HG03175 (cell line): ENCODE results near the gene MRPL17.
"Not testable (repeated sequence)": the region's sequence is repeated elsewhere in the genome, so short reads cannot be mapped to it uniquely, and the experiment has no call there.

ENCODE experiments used
- ATAC-seq: cut with Tn5 transposase; IDR thresholded peaks from one replicate; pipeline ENCODE4 v1.9.1; 2021; ENCODE audit warnings: mild to moderate bottlenecking, moderate library complexity; ENCODE audit not compliant: unreplicated experiment

Gene MRPL17

GRCh38 chr11:6684068-6684467 lies 928 bp upstream of the MRPL17 start:
- ATAC-seq: not testable (repeated sequence)

- ATAC-seq: peak; percentile 3
These were observed 577 bp downstream of the MRPL17 start for GRCh38 chr11:6682591-6682935.

DNA sequence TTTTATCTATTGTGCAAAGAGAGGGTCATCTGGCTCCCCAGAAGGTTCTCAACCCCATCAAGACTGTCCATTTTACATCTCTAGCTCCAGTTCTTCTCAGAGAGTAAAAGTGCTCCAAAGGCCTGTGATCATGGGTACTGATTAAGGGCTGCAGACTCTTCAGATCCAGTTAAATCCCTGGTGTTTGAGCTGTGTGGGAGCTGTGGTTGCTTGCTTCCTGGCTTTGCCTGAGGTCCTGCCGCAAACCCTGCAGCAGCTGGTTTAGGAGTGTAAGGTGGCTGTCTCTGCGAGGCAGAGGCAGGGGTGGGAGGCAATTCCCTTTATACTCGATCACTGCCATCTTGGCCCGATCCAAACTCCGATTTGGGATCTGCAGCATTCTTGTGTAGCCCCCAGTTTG lies 1.2 kb downstream of the MRPL17 start:
- ATAC-seq: no peak

DNA sequence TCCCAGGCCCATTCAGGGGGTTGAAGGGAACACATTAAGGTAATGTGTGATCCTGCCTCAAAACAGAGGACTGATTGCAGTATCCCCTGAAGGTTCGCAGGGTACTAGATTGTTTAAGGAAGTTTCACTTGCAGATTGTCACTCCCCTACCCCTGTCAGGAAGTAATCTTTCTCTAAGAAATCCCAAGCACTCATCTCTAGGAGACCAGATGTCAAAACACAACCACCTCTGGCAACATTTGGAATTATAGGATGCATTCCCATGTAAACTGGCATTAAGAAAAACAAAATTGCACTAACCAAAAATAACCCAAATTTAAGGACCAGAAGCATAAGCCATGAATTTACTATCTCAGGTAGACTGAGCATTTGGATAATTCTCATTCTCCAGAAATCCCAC lies 1.6 kb downstream of the MRPL17 start:
- ATAC-seq: no peak

DNA sequence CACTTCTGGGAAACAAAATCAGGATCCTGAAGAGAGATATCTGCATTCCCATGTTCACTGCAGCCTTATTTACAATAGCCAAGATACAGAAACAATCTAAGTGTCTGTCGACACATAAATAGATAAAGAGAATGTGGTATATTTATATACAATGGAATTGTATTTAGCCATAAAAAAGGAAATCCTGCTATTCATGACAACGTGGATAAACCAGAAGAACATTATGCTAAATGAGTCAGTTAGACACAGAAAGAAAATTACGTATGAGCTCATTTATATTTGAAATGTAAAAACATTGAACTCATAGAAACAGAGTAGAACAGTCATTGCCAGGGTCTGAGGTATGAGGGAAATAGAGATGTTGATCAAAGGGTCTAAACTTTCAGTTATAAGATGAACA lies 6.1 kb downstream of the MRPL17 start:
- ATAC-seq: no peak

DNA sequence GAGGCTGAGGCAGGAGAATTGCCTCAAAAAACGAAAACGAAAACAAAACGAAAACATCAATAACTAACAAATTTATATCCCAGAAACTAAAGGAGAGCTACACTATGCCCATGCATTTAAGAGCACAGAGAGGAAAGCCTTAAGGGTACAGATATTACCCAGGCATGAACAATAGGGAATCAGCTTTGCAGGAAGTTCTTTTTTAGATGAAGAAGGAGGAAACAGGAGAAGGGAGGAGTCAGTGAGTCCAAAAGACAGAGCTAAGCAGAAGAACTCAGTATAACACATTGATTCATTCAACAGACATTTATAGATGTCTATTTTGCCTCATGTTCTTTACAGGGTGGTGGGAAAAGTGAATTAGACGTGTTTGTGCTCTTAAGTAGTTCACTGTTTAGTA lies 8.3 kb downstream of the MRPL17 start:
- ATAC-seq: no peak

GRCh38 chr11:6674219-6674597 lies 8.9 kb downstream of the MRPL17 start:
- no peak for ATAC-seq

GRCh38 chr11:6673523-6674218 lies 9.5 kb downstream of the MRPL17 start:
- ATAC-seq: no peak

- no peak for ATAC-seq
These were observed 11.1 kb downstream of the MRPL17 start for GRCh38 chr11:6671991-6672390.

GRCh38 chr11:6670202-6670830 lies 12.8 kb downstream of the MRPL17 start:
- no peak for ATAC-seq

- ATAC-seq: peak; percentile 77
These were observed 15.3 kb downstream of the MRPL17 start for GRCh38 chr11:6667733-6668374.

DNA sequence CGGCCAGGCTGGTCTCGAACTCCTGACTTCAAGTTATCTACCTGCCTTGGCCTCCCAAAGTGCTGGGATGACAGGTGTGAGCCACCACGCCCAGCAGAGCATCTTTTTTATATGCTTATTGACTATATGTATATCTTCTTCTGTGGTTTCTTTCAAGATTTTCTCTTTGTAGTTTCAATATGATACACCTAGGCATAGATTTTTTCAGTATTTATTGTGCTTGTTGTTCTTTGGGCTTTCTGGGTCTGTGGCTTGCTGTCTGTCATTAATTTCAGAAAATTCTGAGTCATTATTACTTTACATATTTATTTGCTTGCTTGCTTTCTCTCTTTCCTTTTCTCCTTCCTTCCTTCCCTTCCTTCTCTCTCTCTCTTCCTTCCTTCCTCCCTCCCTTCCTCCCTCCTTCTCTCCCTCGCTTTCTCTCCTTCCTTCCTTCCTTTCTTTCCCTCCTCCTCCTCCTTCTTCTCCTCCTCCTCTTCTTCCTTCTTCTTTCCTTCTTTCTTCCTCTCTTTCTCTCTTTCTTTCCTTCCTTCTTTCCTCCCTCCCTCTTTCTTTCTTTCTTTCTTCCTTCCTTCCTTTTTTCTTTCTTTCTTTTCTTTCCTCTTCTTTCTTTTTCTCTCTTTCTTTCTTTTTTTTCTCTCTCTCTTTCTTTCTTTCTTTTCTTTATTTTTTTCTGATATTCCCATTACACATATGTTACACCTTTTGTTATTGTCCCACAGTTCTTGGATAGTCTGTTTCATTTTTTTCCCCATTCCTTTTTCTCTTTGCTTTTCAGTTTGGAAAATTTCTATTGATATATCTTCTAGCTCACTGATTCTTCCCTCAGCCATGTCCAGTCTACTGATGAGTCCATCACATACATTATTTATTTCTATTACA lies 16.6 kb downstream of the MRPL17 start:
- ATAC-seq: no peak

GRCh38 chr11:6664551-6664950 lies 18.6 kb downstream of the MRPL17 start:
- no peak for ATAC-seq

- no peak for ATAC-seq
These were observed 19.2 kb downstream of the MRPL17 start for GRCh38 chr11:6663794-6664469.

GRCh38 chr11:6660712-6661111 lies 22.4 kb downstream of the MRPL17 start:
- no peak for ATAC-seq

GRCh38 chr11:6658647-6659046 lies 24.5 kb downstream of the MRPL17 start:
- no peak for ATAC-seq

- ATAC-seq: no peak
These were observed 25.8 kb downstream of the MRPL17 start for GRCh38 chr11:6657346-6657745.

DNA sequence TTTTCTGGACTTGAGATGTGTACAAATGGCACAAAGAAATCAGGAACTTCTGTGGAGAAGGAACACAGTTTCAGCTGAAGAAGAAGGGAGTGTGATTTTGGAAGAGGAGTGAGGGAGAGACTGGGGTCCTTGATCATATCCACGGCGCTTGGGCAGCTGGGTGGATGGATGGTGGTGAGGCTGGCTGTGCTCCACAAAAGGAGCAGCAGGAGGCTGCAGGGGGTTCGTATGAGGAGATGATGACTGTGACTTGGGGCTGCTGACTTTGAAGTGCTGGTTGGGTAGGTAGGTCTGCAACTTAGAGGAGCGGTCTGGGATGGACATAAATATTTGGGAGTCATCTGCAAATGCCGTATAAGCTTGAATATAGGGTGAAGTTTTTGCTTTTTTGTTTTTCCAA lies 26.2 kb downstream of the MRPL17 start:
- no peak for ATAC-seq

GRCh38 chr11:6656584-6656915 lies 26.6 kb downstream of the MRPL17 start:
- ATAC-seq: no peak

DNA sequence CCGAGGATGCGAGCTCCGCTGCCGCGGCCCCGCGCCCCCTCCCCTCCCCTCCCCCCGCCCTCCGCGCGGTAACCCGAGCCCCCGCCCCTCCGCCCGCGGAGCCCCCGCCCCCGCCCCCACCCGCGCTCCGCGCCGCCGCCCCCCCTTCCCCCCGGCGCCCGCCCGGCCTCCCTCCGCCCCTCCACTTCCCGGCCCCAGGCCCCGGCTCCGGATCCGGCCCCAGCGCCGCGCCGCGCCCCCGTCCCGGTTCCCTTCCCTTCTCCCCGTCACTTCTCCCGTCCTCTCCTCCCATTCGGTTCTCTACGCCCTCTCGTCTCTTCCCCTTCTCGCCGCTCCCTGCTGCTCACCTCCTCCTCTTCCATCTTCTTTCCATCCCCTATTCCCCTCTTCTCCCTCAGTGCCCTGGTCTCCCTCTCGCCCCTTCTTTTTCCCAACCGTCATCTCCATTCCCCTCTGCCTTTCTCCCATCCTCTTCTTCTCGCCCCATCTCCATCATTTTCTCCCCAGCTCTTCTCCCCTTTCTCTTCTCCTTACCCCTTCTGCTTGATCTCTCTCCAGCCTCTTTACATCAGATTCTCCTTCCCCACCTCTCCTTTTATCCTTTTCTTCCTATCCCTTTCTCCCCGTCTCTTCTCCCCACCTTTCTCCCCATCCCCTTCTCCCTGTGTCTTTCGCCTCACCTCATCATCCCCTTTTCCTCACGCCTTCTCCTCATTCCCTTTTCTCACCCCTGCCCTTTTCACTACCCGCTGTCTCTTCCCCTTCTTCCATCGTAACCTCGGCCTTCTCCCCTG lies 27.2 kb downstream of the MRPL17 start, which contains the start of gene DCHS1:
Gene DCHS1, minus strand, starts transcription at position 20 of the 794 bp plus-strand sequence. CDS start 14,196 bp downstream, outside the sequence.
- ATAC-seq: no peak
